Measurements from ENCODE around the gene TMOD2.

TMOD2 gene

GRCh38 chr15:51856714-51857380, 105.5 kb downstream of the TMOD2 start:
- no peak for DNase-seq (ENCODE audit: low read depth)

GRCh38 chr15:51861557-51862359, 110.4 kb downstream of the TMOD2 start:
- peak; percentile 53 for DNase-seq (ENCODE audit: low read depth)

- no peak for DNase-seq (ENCODE audit: low read depth)
These were observed 111.7 kb downstream of the TMOD2 start for GRCh38 chr15:51863131-51863530.

GRCh38 chr15:51864408-51865056, 113.1 kb downstream of the TMOD2 start:
- DNase-seq (ENCODE audit: low read depth): no peak

- no peak for DNase-seq (ENCODE audit: low read depth)
These were observed 113.9 kb downstream of the TMOD2 start for GRCh38 chr15:51865317-51865716.

All from stimulated activated CD4-positive, alpha-beta T cell treated with anti-CD3 and anti-CD28 coated beads, Interleukin-2, amount 100 ng/mL, for 4 hours (primary cell).